K562 (cell line): ENCODE results near the gene STX18. TPM values are rescaled to one million over a fixed set of nuclear protein-coding genes. Genes with fewer than 3 reads are reported as not detected.

Source experiments
- BCL6 ChIP-seq: fragments of 250-450 bp; sonication (Bioruptor Pico); IDR thresholded peaks from 2 replicates; pipeline ENCODE4 v1.4.0; 2020
- BRD4 ChIP-seq: fragments of 200-600 bp; sonication (generic); IDR thresholded peaks from 2 replicates; pipeline ENCODE4 v1.6.1; 2017; ENCODE audit warnings: inconsistent platforms
- CCNT2 ChIP-seq: IDR thresholded peaks from 2 replicates; pipeline ENCODE4 v1.6.1; 2011; ENCODE audit warnings: borderline replicate concordance, low read depth, mild to moderate bottlenecking, moderate library complexity, mixed read lengths, low read length; ENCODE audit not compliant: insufficient read length; ENCODE audit errors: extremely low read depth
- CREBBP ChIP-seq: IDR thresholded peaks from one replicate; pipeline ENCODE4 v1.6.1; 2012; ENCODE audit warnings: low read depth, mild to moderate bottlenecking, control low read depth, inconsistent platforms, low read length
- EHMT2 ChIP-seq: fragments of 450-650 bp; IDR thresholded peaks from 2 replicates; pipeline ENCODE4 v1.6.1; 2018; ENCODE audit warnings: antibody characterized with exemption
- ELF2 ChIP-seq: fragments of 250-450 bp; sonication (Bioruptor Pico); IDR thresholded peaks from 2 replicates; pipeline ENCODE4 v1.5.0; 2021; ENCODE audit warnings: mild to moderate bottlenecking
- ETV6 ChIP-seq, 3 experiments: fragments of 150-350 bp in 1 of 3; sonication (generic) in 1 of 3; formaldehyde crosslinking in 1 of 3; IDR thresholded peaks; 2 replicates each; pipeline versions ENCODE4 v1.6.1 to v1.8.0; 2014 to 2022; ENCODE audit warnings: borderline replicate concordance in 2 of 3, low read depth in 2 of 3, antibody characterized with exemption in 1 of 3, low read length in 1 of 3, mild to moderate bottlenecking in 1 of 3, missing genetic modification reagents in 1 of 3
- MCM7 ChIP-seq, 2 experiments: fragments of 450-650 bp; IDR thresholded peaks; 2 replicates each; pipeline ENCODE4 v1.6.1; 2016 to 2018
- NELFE ChIP-seq: IDR thresholded peaks from 2 replicates; pipeline ENCODE4 v1.6.1; 2011; ENCODE audit warnings: mild to moderate bottlenecking; ENCODE audit not compliant: insufficient read depth, insufficient read length
- NFIC ChIP-seq: fragments of 450-650 bp; IDR thresholded peaks from 2 replicates; pipeline ENCODE4 v1.6.1; 2017; ENCODE audit warnings: mild to moderate bottlenecking, inconsistent platforms
- PML ChIP-seq: IDR thresholded peaks from 2 replicates; pipeline ENCODE4 v1.6.1; 2012; ENCODE audit warnings: low read length, inconsistent platforms
- RAD21 ChIP-seq, 2 experiments: fragments of 250-450 bp in 1 of 2; fragments of 450-650 bp in 1 of 2; sonication (Bioruptor Pico) in 1 of 2; formaldehyde crosslinking in 1 of 2; IDR thresholded peaks in 1 of 2; conservative IDR thresholded peaks in 1 of 2; 2 replicates each; pipeline versions ENCODE4 v1.4.0 to v1.8.0; 2020 to 2022; ENCODE audit warnings: mild to moderate bottlenecking in 2 of 2, moderate library complexity in 1 of 2
- RUNX1 ChIP-seq: sonication (generic); IDR thresholded peaks from 2 replicates; pipeline ENCODE4 v1.6.1; 2016; ENCODE audit warnings: antibody characterized with exemption, low read depth
- SLC30A9 ChIP-seq: fragments of 250-450 bp; sonication (Bioruptor Pico); IDR thresholded peaks from 2 replicates; pipeline ENCODE4 v1.8.0; 2022; ENCODE audit warnings: mild to moderate bottlenecking, moderate library complexity
- SOX6 ChIP-seq: fragments of 450-650 bp; IDR thresholded peaks from 2 replicates; pipeline ENCODE4 v1.6.1; 2014; ENCODE audit warnings: mild to moderate bottlenecking
- ZFX ChIP-seq: sonication (generic); formaldehyde crosslinking; IDR thresholded peaks from 2 replicates; pipeline ENCODE4 v1.8.0; 2022; ENCODE audit warnings: mild to moderate bottlenecking, missing genetic modification reagents, moderate library complexity
- ZNF12 ChIP-seq: sonication (generic); formaldehyde crosslinking; IDR thresholded peaks from 2 replicates; pipeline ENCODE4 v1.4.0; 2020; ENCODE audit warnings: mild to moderate bottlenecking, missing genetic modification reagents
- ZNF583 ChIP-seq: fragments of 250-450 bp; sonication (Bioruptor Pico); IDR thresholded peaks from 2 replicates; pipeline ENCODE4 v1.4.0; 2020
- ZNF79 ChIP-seq: fragments of 250-450 bp; sonication (Bioruptor Pico); IDR thresholded peaks from 2 replicates; pipeline ENCODE4 v1.4.0; 2020; ENCODE audit warnings: low read depth, mild to moderate bottlenecking, moderate library complexity
- polyA plus RNA-seq, 8 experiments: library from polyadenylated mRNA; depleted of rRNA in 4 of 8; stranded (reverse) in 5 of 8; unstranded in 3 of 8; fragments of >200 nt; fragmentation: Nextera tagmentation in 2 of 8; fragmentation: Illumina TruSeq in 1 of 8; extraction: Ambion mirVana in 2 of 8; extraction: Trizol in 1 of 8; gene quantifications; 2 replicates each; pipeline versions ENCODE4 v1.2.1 to v1.2.3, GENCODE V29; 2011 to 2014; ENCODE audit warnings: inconsistent platforms in 1 of 8, missing spikeins in 1 of 8
- total RNA-seq, 7 experiments: library from RNA; depleted of rRNA in 6 of 7; stranded (reverse); fragments of >200 nt in 6 of 7; fragmentation: Illumina TruSeq in 2 of 7; extraction: Trizol in 2 of 7; gene quantifications; 2 replicates each; pipeline versions ENCODE4 v1.2.1 to v1.2.3, GENCODE V29; 2011 to 2021; ENCODE audit warnings: low replicate concordance in 1 of 7
- TF ChIP-seq, protein P1 (sequence below): fragments of 250-450 bp; sonication (Bioruptor Pico); IDR thresholded peaks from 2 replicates; pipeline ENCODE4 v1.8.0; 2022; ENCODE audit warnings: moderate library complexity, mild to moderate bottlenecking, inconsistent platforms
- TF ChIP-seq, protein P2 (sequence below), 2 experiments: fragments of 450-650 bp in 1 of 2; IDR thresholded peaks; 2 replicates each; pipeline ENCODE4 v1.6.1; 2011 to 2017; ENCODE audit warnings: low read depth in 2 of 2, antibody characterized with exemption in 1 of 2, borderline replicate concordance in 1 of 2, low read length in 1 of 2, mild to moderate bottlenecking in 1 of 2, mixed read lengths in 1 of 2; ENCODE audit not compliant: control insufficient read depth in 1 of 2
- TF ChIP-seq, protein P3 (sequence below): sonication (generic); formaldehyde crosslinking; IDR thresholded peaks from 2 replicates; pipeline ENCODE4 v1.8.0; 2022; ENCODE audit warnings: missing genetic modification reagents, mild to moderate bottlenecking, borderline replicate concordance

STX18 gene
- total and polyA plus RNA-seq, 9 of the 15 experiments (the other 6 are each of a cell fraction or from before 2014, with no cell fraction given), result 6.2 to 41.7 (median 22.7) TPM

DNA sequence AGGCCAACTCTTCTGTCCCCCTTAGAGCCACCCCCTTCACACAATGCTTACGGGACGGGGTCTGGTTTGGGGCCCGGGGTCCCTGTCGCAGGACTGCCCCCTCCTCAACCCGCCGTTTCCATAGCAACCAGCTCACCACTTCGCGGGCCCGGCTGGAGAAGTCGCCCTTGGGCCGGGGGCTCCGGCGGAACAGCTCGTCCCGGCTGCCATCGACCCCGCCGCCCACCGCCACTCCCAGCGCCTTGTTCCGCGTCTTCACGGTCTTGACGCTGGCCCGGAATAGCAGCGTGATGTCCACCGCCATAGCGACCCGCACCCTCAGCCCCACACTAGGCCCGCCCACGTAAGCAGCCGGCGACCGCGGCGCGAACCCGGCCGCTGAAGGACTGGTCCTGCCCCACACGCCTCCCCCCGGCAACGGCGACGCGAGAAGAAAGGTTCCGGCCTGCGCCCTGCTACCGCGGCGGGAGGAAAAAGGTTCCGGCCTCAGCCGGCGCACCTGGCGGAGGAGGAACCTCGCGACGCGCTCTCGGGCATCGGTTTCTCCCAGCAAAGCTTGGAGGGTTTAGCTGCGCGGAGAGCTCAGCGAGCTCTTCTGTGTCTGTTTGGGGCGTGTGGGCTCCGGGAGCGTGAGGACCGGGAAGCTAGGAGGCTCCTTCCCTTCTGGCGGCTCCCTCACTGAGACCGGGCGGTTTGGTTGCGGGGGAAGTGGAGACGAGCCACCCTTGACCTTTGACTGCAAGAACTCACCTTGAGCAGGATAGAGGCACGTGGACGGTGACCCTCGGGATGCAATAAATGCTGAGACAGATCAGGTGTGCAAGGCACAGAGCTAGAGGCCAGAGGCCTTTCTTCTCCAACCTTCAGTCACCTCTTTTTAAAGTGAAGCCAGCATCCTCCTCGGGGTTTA lies at the start of gene STX18 (continued):
- no peak for TF ChIP-seq BCL6 (CRISPR knock-in tag)
- TF ChIP-seq NFIC, result peak; percentile 76
- TF ChIP-seq CREBBP, result no peak
- peak; percentile 60 for TF ChIP-seq ELF2
- peak in 1 of 2 experiments; percentile 40; a peak in 1 of 4 replicates for TF ChIP-seq ETV6 (IDR thresholded peaks at IDR 0.05; ENCODE audit: borderline replicate concordance in 1 of 2, low read depth in 2 of 2, low read length in 1 of 2)
- TF ChIP-seq ETV6 (CRISPR knock-in tag; IDR thresholded peaks at IDR 0.05; ENCODE audit: borderline replicate concordance), result no peak
- no peak for TF ChIP-seq RAD21 (CRISPR knock-in tag; conservative IDR thresholded peaks at IDR 0.05 in 1 of 2, IDR thresholded peaks at IDR 0.05 in 1 of 2)
- no peak for TF ChIP-seq ZNF79
- TF ChIP-seq ZNF583 (CRISPR knock-in tag), result no peak
- no peak for TF ChIP-seq SLC30A9 (CRISPR knock-in tag)
- TF ChIP-seq BRD4, result peak; percentile 84
- no peak for TF ChIP-seq NELFE
- TF ChIP-seq CCNT2, result peak; percentile 88
- TF ChIP-seq, protein P1, sequence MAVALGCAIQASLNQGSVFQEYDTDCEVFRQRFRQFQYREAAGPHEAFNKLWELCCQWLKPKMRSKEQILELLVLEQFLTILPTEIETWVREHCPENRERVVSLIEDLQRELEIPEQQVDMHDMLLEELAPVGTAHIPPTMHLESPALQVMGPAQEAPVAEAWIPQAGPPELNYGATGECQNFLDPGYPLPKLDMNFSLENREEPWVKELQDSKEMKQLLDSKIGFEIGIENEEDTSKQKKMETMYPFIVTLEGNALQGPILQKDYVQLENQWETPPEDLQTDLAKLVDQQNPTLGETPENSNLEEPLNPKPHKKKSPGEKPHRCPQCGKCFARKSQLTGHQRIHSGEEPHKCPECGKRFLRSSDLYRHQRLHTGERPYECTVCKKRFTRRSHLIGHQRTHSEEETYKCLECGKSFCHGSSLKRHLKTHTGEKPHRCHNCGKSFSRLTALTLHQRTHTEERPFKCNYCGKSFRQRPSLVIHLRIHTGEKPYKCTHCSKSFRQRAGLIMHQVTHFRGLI (CRISPR knock-in tag), result no peak
- peak; percentile 75 for TF ChIP-seq SOX6
- no peak for TF ChIP-seq ZNF12 (CRISPR knock-in tag)
- peak; percentile 81; the same call in 1 of the 2 replicates for TF ChIP-seq RUNX1
- TF ChIP-seq MCM7 (IDR thresholded peaks at IDR 0.05), result no peak
- peak; percentile 48; the same call in 1 of the 2 replicates for TF ChIP-seq EHMT2
- TF ChIP-seq ZFX (CRISPR knock-in tag), result peak; percentile 100
- TF ChIP-seq, protein P2, sequence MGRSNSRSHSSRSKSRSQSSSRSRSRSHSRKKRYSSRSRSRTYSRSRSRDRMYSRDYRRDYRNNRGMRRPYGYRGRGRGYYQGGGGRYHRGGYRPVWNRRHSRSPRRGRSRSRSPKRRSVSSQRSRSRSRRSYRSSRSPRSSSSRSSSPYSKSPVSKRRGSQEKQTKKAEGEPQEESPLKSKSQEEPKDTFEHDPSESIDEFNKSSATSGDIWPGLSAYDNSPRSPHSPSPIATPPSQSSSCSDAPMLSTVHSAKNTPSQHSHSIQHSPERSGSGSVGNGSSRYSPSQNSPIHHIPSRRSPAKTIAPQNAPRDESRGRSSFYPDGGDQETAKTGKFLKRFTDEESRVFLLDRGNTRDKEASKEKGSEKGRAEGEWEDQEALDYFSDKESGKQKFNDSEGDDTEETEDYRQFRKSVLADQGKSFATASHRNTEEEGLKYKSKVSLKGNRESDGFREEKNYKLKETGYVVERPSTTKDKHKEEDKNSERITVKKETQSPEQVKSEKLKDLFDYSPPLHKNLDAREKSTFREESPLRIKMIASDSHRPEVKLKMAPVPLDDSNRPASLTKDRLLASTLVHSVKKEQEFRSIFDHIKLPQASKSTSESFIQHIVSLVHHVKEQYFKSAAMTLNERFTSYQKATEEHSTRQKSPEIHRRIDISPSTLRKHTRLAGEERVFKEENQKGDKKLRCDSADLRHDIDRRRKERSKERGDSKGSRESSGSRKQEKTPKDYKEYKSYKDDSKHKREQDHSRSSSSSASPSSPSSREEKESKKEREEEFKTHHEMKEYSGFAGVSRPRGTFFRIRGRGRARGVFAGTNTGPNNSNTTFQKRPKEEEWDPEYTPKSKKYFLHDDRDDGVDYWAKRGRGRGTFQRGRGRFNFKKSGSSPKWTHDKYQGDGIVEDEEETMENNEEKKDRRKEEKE (IDR thresholded peaks at IDR 0.05; ENCODE audit: borderline replicate concordance in 1 of 2, control insufficient read depth in 1 of 2, low read depth in 2 of 2, low read length in 1 of 2), result peak in 1 of 2 experiments; percentile 94; a peak in 2 of 4 replicates
- TF ChIP-seq, protein P3, sequence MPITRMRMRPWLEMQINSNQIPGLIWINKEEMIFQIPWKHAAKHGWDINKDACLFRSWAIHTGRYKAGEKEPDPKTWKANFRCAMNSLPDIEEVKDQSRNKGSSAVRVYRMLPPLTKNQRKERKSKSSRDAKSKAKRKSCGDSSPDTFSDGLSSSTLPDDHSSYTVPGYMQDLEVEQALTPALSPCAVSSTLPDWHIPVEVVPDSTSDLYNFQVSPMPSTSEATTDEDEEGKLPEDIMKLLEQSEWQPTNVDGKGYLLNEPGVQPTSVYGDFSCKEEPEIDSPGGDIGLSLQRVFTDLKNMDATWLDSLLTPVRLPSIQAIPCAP (CRISPR knock-in tag), result no peak
- TF ChIP-seq PML, result peak; percentile 71
